Smooth muscle cell of the umbilical artery (primary cell): ENCODE results near the gene DMRTA1. TPM values are rescaled to one million over a fixed set of nuclear protein-coding genes. Genes with fewer than 3 reads are reported as not detected.

Experiments used
- total RNA-seq: library from RNA; depleted of rRNA; stranded (reverse); fragments of >200 nt; gene quantifications from 2 replicates; pipeline ENCODE4 v1.2.3, GENCODE V29; 2014

The DMRTA1 gene, protein sequence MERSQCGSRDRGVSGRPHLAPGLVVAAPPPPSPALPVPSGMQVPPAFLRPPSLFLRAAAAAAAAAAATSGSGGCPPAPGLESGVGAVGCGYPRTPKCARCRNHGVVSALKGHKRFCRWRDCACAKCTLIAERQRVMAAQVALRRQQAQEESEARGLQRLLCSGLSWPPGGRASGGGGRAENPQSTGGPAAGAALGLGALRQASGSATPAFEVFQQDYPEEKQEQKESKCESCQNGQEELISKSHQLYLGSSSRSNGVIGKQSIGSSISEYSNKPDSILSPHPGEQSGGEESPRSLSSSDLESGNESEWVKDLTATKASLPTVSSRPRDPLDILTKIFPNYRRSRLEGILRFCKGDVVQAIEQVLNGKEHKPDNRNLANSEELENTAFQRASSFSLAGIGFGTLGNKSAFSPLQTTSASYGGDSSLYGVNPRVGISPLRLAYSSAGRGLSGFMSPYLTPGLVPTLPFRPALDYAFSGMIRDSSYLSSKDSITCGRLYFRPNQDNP
- total RNA-seq = 1.1 and 2.1 TPM in 2 replicates

GRCh38 chr9:22446589-22446949 lies at the start of gene DMRTA1:
Gene DMRTA1 (plus strand): TSS chr9:22446824. CDS start chr9:22447066, 242 bp downstream.

